GM12872 (cell line): Measurements from ENCODE around the gene JCAD.

Source experiments
- CTCF ChIP-seq: IDR thresholded peaks from 3 replicates; pipeline ENCODE4 v1.5.1; 2011; ENCODE audit warnings: low read depth, mild to moderate bottlenecking, low read length, moderate library complexity; ENCODE audit not compliant: insufficient read depth

JCAD gene

GRCh38 chr10:30081182-30081581, 21.8 kb upstream of the JCAD start:
- no peak for TF ChIP-seq CTCF

- TF ChIP-seq CTCF = no peak
These were observed 20.8 kb upstream of the JCAD start for GRCh38 chr10:30080161-30080560.

GRCh38 chr10:30079408-30079807, 20.0 kb upstream of the JCAD start:
- TF ChIP-seq CTCF = no peak

- no peak for TF ChIP-seq CTCF
These were observed 16.1 kb upstream of the JCAD start for GRCh38 chr10:30075481-30075880.

GRCh38 chr10:30074933-30075332, 15.5 kb upstream of the JCAD start:
- TF ChIP-seq CTCF = no peak

GRCh38 chr10:30074090-30074489, 14.7 kb upstream of the JCAD start:
- no peak for TF ChIP-seq CTCF

GRCh38 chr10:30073767-30074060, 14.3 kb upstream of the JCAD start:
- no peak for TF ChIP-seq CTCF
